Left lung (tissue), 10 donors: ENCODE data around the gene CDH10. TPM values are rescaled to one million over a fixed set of nuclear protein-coding genes. Genes with fewer than 3 reads are reported as not detected.
A peak's percentile ranks its signal among the peaks of the same experiment; 100 is the strongest.

Experiments used
- ATAC-seq: fragments of 200-7000 bp; cut with Tn5 transposase; one replicate; pipeline ENCODE4 v1.9.1; 2020; ENCODE audit warnings: moderate library complexity
- DNase-seq, 4 donors: peaks; one replicate each; pipeline ENCODE4 v3.0.0-alpha.2; 2013 to 2020
- H3K27ac ChIP-seq, 2 donors: fragments of 200-600 bp; sonication (generic) in 1 of 2; one replicate each; pipeline versions ENCODE4 v1.5.0 to v1.8.0; 2020 to 2021
- H3K27me3 ChIP-seq, 2 donors: fragments of 200-600 bp; sonication (generic) in 1 of 2; one replicate each; pipeline versions ENCODE4 v1.5.0 to v1.8.0; 2020 to 2021
- H3K36me3 ChIP-seq, 2 donors: fragments of 200-600 bp; sonication (generic) in 1 of 2; one replicate each; pipeline versions ENCODE4 v1.5.0 to v1.8.0; 2020 to 2021
- H3K4me1 ChIP-seq, 2 donors: fragments of 200-600 bp; one replicate each; pipeline ENCODE4 v1.8.0; 2021
- H3K4me3 ChIP-seq, 2 donors: fragments of 200-600 bp; sonication (generic) in 1 of 2; one replicate each; pipeline versions ENCODE4 v1.5.0 to v1.8.0; 2020 to 2021; ENCODE audit warnings: mild to moderate bottlenecking in 1 of 2
- H3K9me3 ChIP-seq, 2 donors: fragments of 200-600 bp; sonication (generic) in 1 of 2; one replicate each; pipeline versions ENCODE4 v1.5.0 to v1.8.0; 2020 to 2021
- CTCF ChIP-seq, 2 donors: fragments of 200-600 bp; sonication (generic) in 1 of 2; IDR thresholded peaks; one replicate each; pipeline versions ENCODE4 v1.5.0 to v1.8.0; 2021; ENCODE audit warnings: antibody characterized with exemption in 2 of 2
- intact Hi-C, 2 donors: fragments of 100-400 bp; cut with DNase I; formaldehyde crosslinking; loops; one replicate each; pipeline versions ENCODE4 v1.11.2 to v1.14.2; 2022
- polyA plus RNA-seq, 6 donors: library from polyadenylated mRNA; unstranded; fragments of 120-200 nt; gene quantifications; one replicate each; pipeline ENCODE4 v1.2.1, GENCODE V29; 2013; ENCODE audit not compliant: insufficient read length in 6 of 6
- total RNA-seq, 2 donors: library from RNA; stranded (reverse); fragmentation: NEBNext Ultra II Directional; extraction: Animal tissue kit (Norgen Biotek cat#: 25700); gene quantifications; one replicate each; pipeline ENCODE4 v1.2.1, GENCODE V29; 2021
- donor health status: DM: no; HTN: yes; CAD: no.
- donor health status: DM: no; HTN: no; CAD: no.

Gene CDH10
- total and polyA plus RNA-seq, 8 donors = 0.21 to 3.9 (median 1.5) TPM

- no peaks in the 10 kb centered on the region for H3K36me3 ChIP-seq
- DNase-seq = peak in 1 of 4 donors; percentile 41
- intact Hi-C loops = no loop called here
- no peak overlapping the region for H3K27ac ChIP-seq
- no peaks in the 10 kb centered on the region for H3K9me3 ChIP-seq
- H3K27me3 ChIP-seq = peaks cover 3 to 22% of the 10 kb centered on the region in 2 donors
- peak in 1 of 2 donors; percentile 16 for TF ChIP-seq CTCF (IDR thresholded peaks at IDR 0.05)
- no peaks in the 10 kb centered on the region for H3K4me1 ChIP-seq
- H3K4me3 ChIP-seq = no peak overlapping the region
- peak; percentile 41 for ATAC-seq
Observed at GRCh38 chr5:24642022-24642421, 2.8 kb downstream of the CDH10 start.

- no peak overlapping the region for H3K4me3 ChIP-seq
- no peak for TF ChIP-seq CTCF (IDR thresholded peaks at IDR 0.05)
- H3K4me1 ChIP-seq = no peaks in the 10 kb centered on the region
- ATAC-seq = no peak
- no peaks in the 10 kb centered on the region for H3K36me3 ChIP-seq
- intact Hi-C loops = no loop called here
- H3K9me3 ChIP-seq = no peaks in the 10 kb centered on the region
- no peaks in the 10 kb centered on the region for H3K27me3 ChIP-seq
- no peak for DNase-seq
- H3K27ac ChIP-seq = no peak overlapping the region
Observed at GRCh38 chr5:24635209-24635608, 9.6 kb downstream of the CDH10 start.

- no peaks in the 10 kb centered on the region for H3K9me3 ChIP-seq
- ATAC-seq (peak; percentile 49), DNase-seq (peak in 2 of 4 donors; percentile 43 to 63)
- intact Hi-C loops = no loop called here
- no peaks in the 10 kb centered on the region for H3K36me3 ChIP-seq
- H3K27me3 ChIP-seq = no peaks in the 10 kb centered on the region
- no peak overlapping the region for H3K4me3 ChIP-seq
- H3K27ac ChIP-seq = no peak overlapping the region
- no peaks in the 10 kb centered on the region for H3K4me1 ChIP-seq
- TF ChIP-seq CTCF (IDR thresholded peaks at IDR 0.05) = peak; percentile 36 to 53
Observed at GRCh38 chr5:24633715-24634325, 11.0 kb downstream of the CDH10 start.

GRCh38 chr5:24632353-24632752, 12.4 kb downstream of the CDH10 start:
- Histone ChIP-seq H3K9me3 (no peaks in the 10 kb centered on the region), H3K4me1 (no peaks in the 10 kb centered on the region), H3K4me3 (no peak overlapping the region), H3K27me3 (no peaks in the 10 kb centered on the region), H3K27ac (no peak overlapping the region), H3K36me3 (no peaks in the 10 kb centered on the region)
- no peak for TF ChIP-seq CTCF (IDR thresholded peaks at IDR 0.05)
- intact Hi-C loops = no loop called here
- no peak for DNase-seq
- ATAC-seq = no peak

- H3K36me3 ChIP-seq = no peaks in the 10 kb centered on the region
- H3K27me3 ChIP-seq = no peaks in the 10 kb centered on the region
- H3K4me3 ChIP-seq = no peak overlapping the region
- intact Hi-C loops = no loop called here
- DNase-seq = no peak
- ATAC-seq = no peak
- no peaks in the 10 kb centered on the region for H3K4me1 ChIP-seq
- no peaks in the 10 kb centered on the region for H3K9me3 ChIP-seq
- H3K27ac ChIP-seq = no peak overlapping the region
- TF ChIP-seq CTCF (IDR thresholded peaks at IDR 0.05) = no peak
Observed at GRCh38 chr5:24630918-24631317, 13.9 kb downstream of the CDH10 start.
